Left kidney (tissue), 2 donors: ENCODE measurements around the gene MAML1. TPM values are rescaled to one million over a fixed set of nuclear protein-coding genes. Genes with fewer than 3 reads are reported as not detected.

Experiments
- DNase-seq: peaks from one replicate; pipeline ENCODE4 v3.0.0-alpha.2; 2013
- polyA plus RNA-seq: library from polyadenylated mRNA; unstranded; fragments of 120-200 nt; gene quantifications from one replicate; pipeline ENCODE4 v1.2.1, GENCODE V29; 2013; ENCODE audit not compliant: insufficient read length

The MAML1 gene
- polyA plus RNA-seq, 1 donor: 43.7 TPM

DNA sequence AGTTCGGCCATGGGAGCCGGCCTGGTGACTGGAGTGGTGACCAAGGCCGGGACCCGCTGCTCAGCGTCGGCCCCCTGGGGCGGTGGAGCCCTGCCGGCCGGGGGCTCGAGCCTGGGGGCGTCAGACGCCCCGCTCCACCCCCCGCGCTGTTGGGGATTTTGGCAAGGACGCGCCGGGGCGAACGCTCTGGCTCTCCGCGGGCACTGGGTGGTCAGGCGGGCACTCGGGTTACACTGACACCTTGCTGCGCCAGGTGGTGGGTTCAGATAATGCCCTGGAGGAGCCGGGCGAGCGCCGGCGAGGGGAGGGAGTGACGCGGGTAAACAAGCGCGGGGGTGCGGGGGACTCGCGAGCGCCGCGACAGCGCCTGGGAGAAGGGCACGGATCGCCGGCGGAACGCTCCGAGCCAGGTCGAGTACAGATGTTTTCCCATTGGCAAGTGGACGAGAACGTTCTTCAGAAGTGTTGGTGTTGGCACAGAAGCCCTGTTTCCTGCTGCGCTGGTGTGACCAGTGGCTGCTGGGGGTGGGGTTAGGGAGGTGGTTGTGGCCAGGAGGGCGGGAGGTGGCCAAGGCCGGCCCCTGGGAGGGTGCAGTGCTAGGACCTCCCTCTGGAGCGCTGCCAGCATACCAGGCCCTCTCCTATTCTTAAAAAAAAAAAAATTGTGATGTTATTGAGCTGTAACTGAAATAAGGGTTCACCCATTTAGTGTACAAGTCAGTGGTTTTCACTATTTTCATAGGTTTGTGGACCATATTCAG is 88.9 kb downstream of the MAML1 start:
- peak; percentile 89 for DNase-seq

DNA sequence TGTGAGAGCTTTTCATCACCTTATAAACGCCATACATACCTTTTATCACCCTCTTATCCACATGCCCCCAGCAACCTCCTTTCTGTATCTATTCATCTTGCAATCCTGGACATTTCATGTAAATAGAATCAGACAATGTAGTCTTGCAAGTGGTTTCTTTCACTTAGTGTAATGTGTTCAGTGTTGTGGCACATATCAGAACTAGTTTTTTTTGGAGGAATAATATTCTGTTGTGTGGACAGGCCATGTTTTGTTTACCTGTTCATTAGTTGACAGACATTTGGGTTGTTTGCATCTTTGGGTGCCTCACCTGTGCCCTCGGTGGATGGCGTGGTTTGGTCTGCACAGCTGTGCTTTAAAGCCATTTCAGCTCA is 89.4 kb downstream of the MAML1 start:
- DNase-seq: no peak

DNA sequence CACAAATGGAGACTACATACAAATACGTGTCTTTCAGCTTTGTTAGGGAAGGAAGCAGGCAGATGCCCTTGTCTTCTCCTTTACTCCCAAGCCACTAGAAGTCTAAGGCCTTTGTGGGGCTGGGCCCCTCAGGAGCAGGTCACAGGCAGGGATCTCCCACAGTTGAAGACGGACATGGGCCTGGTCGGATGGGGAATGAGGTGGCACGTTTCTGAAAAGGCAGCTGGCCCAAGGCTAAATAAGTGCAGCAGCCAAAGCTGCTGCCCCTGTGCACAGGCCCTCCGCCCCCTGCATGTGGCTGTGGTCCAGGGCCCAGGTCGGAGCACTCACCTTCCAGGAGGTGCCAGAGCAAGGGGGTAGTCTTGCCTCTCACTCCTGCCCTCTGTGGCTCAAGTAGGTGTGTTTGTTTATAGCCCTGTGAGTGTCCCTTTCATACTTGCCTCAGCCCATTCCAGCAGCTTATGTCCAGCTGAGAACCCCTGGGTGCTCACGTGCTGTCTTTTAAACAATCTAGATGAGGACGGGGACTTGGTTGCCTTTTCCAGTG is 89.9 kb downstream of the MAML1 start:
- no peak for DNase-seq

DNA sequence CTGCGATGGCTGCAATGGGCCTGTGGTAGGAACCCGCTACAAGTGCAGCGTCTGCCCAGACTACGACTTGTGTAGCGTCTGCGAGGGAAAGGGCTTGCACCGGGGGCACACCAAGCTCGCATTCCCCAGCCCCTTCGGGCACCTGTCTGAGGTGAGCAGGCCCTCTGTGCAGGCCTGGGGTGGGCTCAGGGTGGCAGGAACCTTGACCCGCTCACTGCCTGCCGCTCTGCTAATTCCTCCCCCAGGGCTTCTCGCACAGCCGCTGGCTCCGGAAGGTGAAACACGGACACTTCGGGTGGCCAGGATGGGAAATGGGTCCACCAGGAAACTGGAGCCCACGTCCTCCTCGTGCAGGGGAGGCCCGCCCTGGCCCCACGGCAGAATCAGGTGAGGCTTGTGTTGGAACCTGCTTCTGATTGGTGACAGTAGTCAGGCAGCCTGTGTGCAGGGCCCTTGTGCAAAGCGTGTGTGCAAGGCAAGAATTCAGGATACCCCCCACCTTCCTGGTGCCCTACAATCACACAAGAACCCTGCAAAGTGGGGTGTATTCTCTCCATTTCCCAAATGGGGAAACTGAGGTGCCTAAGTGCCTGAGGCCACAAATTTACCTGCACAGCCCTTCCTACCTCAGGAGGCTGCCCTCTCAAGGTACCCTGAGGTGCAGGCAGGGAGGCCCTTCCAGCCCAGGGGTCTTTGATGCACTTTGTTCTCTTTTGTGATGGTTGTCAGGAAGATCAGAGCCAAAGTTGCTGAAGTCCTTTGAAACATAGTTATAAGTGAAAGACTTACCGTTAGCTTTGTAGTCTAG is 91.5 kb downstream of the MAML1 start:
- DNase-seq: no peak

DNA sequence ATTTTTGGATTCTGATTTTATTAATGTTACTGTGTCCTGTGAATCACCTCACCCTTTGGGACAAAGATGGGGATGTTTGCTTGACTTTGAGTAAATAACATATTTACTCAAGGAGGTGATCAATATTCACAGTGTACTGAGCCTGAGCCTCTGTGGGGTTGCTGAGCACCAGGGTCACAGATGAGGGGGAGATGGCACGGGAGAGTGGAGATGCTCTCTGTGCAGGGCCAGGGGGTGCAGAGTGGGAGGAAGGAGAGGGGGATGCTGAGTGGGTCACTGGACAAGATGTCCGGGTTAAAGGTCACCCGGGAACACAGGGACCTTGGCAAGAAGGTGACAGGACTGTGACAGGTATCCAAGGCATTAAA is 92.1 kb downstream of the MAML1 start:
- no peak for DNase-seq

DNA sequence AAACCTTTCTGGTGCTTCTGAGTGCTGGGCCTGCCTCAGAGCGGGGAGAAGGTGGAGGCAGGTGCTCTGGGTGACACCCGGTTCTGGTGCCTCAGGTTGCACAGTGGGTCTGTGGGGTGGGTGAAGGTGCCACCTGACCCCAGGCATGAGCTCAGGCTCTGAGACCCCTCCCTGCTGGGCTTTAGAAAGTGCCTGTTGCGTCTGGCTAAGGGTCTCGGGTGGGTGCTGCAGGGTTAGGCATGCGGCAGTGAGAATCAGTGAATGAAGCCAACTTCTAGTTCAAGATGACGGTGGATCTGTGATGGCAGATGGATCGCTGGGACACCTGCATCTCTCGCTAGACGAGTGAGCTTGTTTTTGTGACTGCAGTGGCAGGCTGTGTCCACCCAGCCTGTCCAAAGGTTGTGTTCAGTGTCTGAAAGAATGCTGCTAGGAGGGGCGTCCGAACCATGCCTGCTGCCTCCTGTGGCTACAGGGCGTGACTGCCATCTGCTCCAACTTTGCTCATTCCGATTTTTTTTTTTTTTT is 93.1 kb downstream of the MAML1 start:
- no peak for DNase-seq

Other genes with a start within 250 kb of the MAML1 start
- 99.4 TPM for gene RUFY1, start 182.3 kb upstream of the MAML1 start, polyA plus RNA-seq
- gene HNRNPH1, start 109.2 kb upstream of the MAML1 start, polyA plus RNA-seq: 1,916 TPM
- gene CBY3, start 51.8 kb upstream of the MAML1 start, polyA plus RNA-seq: 0.30 TPM
- 563 TPM for gene CANX, start 33.9 kb upstream of the MAML1 start, polyA plus RNA-seq
- 1.7 TPM for gene LTC4S, start 61.2 kb downstream of the MAML1 start, polyA plus RNA-seq
- 159 TPM for gene MGAT4B, start 74.0 kb downstream of the MAML1 start, polyA plus RNA-seq
- gene SQSTM1, start 88.1 kb downstream of the MAML1 start, polyA plus RNA-seq: 82.5 TPM
- gene MRNIP, start 126.0 kb downstream of the MAML1 start, polyA plus RNA-seq: 50.5 TPM
- gene TBC1D9B, start 175.1 kb downstream of the MAML1 start, polyA plus RNA-seq: 108 TPM